ENCODE data around the gene OR1D2. TPM values are rescaled to one million over a fixed set of nuclear protein-coding genes. Genes with fewer than 3 reads are reported as not detected.
"Not testable (repeated sequence)": the region's sequence is repeated elsewhere in the genome, so short reads cannot be mapped to it uniquely, and the experiment has no call there.

The OR1D2 gene
- total RNA-seq = not detected

- no peaks in the 10 kb centered on the region for H3K27me3 ChIP-seq (ENCODE audit: control insufficient read depth in 3 of 3, insufficient read depth in 3 of 3, low read length in 3 of 3)
- H3K9me3 ChIP-seq (ENCODE audit: control insufficient read depth in 3 of 3, low read length in 3 of 3) = peaks cover 0 to 2% (median 0%) of the 10 kb centered on the region in 3 donors
- H3K4me3 ChIP-seq (ENCODE audit: low read length in 3 of 3) = no peak within 1 kb of the TSS
- H3K9ac ChIP-seq (ENCODE audit: low read depth in 1 of 3, low read length in 3 of 3) = no peak within 1 kb of the TSS
- H3K4me1 ChIP-seq (ENCODE audit: control insufficient read depth in 3 of 3, insufficient read depth in 3 of 3, low read length in 3 of 3) = no peaks in the 10 kb centered on the region
- H3K36me3 ChIP-seq (ENCODE audit: control insufficient read depth in 3 of 3, insufficient read depth in 3 of 3, low read length in 3 of 3) = no peaks in the 10 kb centered on the region
- H3K27ac ChIP-seq (ENCODE audit: low read depth, low read length) = no peak within 1 kb of the TSS
Observed at GRCh38 chr17:3104322-3104721, at the start of gene OR1D2. OR1D2 (minus strand) TSS chr17:3104422; CDS start chr17:3092996, 11,426 bp downstream.

DNA sequence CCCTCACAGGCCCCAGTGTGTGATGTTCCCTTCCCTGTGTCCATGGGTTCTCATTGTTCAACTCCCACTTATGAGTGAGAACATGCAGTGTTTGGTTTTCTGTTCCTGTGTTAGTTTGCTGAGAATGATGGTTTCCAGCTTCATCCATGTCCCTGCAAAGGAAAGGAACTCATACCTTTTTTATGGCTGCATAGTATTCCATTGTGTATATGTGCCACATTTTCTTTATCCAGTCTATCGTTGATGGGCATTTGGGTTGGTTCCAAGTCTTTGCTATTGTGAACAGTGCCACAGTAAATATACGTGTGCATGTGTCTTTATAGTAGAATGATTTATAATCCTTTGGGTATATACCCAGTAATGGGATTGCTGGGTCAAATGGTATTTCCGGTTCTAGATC, 33.3 kb upstream of the OR1D2 start:
- not testable (repeated sequence) for H3K27me3 ChIP-seq (ENCODE audit: control insufficient read depth in 3 of 3, insufficient read depth in 3 of 3, low read length in 3 of 3); H3K27ac ChIP-seq (ENCODE audit: low read depth, low read length); H3K36me3 ChIP-seq (ENCODE audit: control insufficient read depth in 3 of 3, insufficient read depth in 3 of 3, low read length in 3 of 3); H3K4me3 ChIP-seq (ENCODE audit: low read length in 3 of 3); H3K9me3 ChIP-seq (ENCODE audit: control insufficient read depth in 3 of 3, low read length in 3 of 3); H3K4me1 ChIP-seq (ENCODE audit: control insufficient read depth in 3 of 3, insufficient read depth in 3 of 3, low read length in 3 of 3); H3K9ac ChIP-seq (ENCODE audit: low read depth in 1 of 3, low read length in 3 of 3)

DNA sequence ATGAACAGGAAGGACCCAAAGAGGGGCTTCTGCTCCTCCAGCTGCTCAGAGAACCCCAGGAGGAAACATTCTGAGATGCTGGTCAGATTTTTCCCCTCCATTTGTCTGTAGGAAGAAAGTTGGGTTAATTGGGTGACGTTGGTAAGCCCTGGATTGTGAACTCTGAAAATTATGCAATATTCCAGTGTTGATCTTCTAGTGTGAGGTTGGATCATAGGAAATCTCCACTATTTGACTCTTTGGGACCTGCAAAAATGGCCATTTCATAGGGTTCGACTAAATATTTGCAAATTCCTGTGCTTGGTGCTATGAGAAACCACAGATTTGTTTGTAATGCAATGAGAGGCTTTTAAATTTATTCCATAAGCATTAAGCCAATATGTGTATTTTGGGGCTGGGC, 23.2 kb upstream of the OR1D2 start, which contains the start of gene OR1G1:
OR1G1 (minus strand) TSS at position 101 of the 400 bp plus-strand sequence; CDS start at position 101, 0 bp downstream.
- no peak within 1 kb of the TSS for H3K9ac ChIP-seq (ENCODE audit: low read depth in 1 of 3, low read length in 3 of 3)
- H3K27ac ChIP-seq (ENCODE audit: low read depth, low read length) = no peak within 1 kb of the TSS
- no peak within 1 kb of the TSS for H3K4me3 ChIP-seq (ENCODE audit: low read length in 3 of 3)
- H3K9me3 ChIP-seq (ENCODE audit: control insufficient read depth in 3 of 3, low read length in 3 of 3) = no peaks in the 10 kb centered on the region
- no peaks in the 10 kb centered on the region for H3K4me1 ChIP-seq (ENCODE audit: control insufficient read depth in 3 of 3, insufficient read depth in 3 of 3, low read length in 3 of 3)
- peaks cover 0 to 7% (median 6%) of the 10 kb centered on the region in 3 donors for H3K27me3 ChIP-seq (ENCODE audit: control insufficient read depth in 3 of 3, insufficient read depth in 3 of 3, low read length in 3 of 3)
- H3K36me3 ChIP-seq (ENCODE audit: control insufficient read depth in 3 of 3, insufficient read depth in 3 of 3, low read length in 3 of 3) = no peaks in the 10 kb centered on the region

DNA sequence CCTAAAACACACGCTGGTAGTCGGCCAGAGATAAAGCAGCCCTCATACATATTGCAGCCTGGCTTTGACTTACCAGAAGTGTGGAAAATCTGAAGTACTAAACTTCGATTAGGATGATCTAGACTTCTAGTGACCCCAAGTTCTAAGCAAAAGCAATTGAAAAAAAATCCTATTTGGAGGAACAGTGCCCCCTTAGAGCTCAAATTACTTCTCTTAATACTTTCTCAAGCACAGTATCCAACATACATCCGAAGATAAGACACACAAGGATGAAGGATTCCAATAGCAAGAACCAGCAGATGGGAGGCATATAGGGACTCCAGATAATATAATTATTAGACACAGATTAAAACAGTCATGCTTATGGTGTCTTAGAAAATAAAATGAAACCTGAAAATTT, 30.4 kb downstream of the OR1D2 start:
- H3K9ac ChIP-seq (ENCODE audit: low read depth in 1 of 3, low read length in 3 of 3); H3K4me1 ChIP-seq (ENCODE audit: control insufficient read depth in 3 of 3, insufficient read depth in 3 of 3, low read length in 3 of 3); H3K27ac ChIP-seq (ENCODE audit: low read depth, low read length); H3K36me3 ChIP-seq (ENCODE audit: control insufficient read depth in 3 of 3, insufficient read depth in 3 of 3, low read length in 3 of 3); H3K9me3 ChIP-seq (ENCODE audit: control insufficient read depth in 3 of 3, low read length in 3 of 3); H3K27me3 ChIP-seq (ENCODE audit: control insufficient read depth in 3 of 3, insufficient read depth in 3 of 3, low read length in 3 of 3); H3K4me3 ChIP-seq (ENCODE audit: low read length in 3 of 3): not testable (repeated sequence)

DNA sequence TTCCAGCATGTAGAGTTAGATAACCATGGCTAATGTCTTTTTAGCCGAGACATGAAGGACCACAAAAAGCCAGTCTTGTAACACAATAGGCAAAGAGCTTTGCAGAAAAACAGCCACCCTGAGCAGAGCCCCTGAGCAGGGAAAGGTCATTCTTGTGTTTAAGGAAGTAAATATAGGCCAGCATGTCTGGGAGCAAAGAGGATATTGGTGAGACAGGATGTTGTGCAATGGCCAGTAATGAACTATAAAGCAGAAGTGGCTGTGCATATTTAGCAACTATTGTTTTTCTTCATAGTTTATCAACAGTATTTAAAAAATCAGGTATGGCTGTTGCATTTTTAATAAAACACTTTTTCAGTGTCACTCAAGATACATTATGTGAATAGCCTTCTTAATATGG, 39.0 kb downstream of the OR1D2 start:
- H3K27ac ChIP-seq (ENCODE audit: low read depth, low read length); H3K9me3 ChIP-seq (ENCODE audit: control insufficient read depth in 3 of 3, low read length in 3 of 3); H3K9ac ChIP-seq (ENCODE audit: low read depth in 1 of 3, low read length in 3 of 3); H3K36me3 ChIP-seq (ENCODE audit: control insufficient read depth in 3 of 3, insufficient read depth in 3 of 3, low read length in 3 of 3); H3K27me3 ChIP-seq (ENCODE audit: control insufficient read depth in 3 of 3, insufficient read depth in 3 of 3, low read length in 3 of 3); H3K4me3 ChIP-seq (ENCODE audit: low read length in 3 of 3); H3K4me1 ChIP-seq (ENCODE audit: control insufficient read depth in 3 of 3, insufficient read depth in 3 of 3, low read length in 3 of 3): not testable (repeated sequence)

DNA sequence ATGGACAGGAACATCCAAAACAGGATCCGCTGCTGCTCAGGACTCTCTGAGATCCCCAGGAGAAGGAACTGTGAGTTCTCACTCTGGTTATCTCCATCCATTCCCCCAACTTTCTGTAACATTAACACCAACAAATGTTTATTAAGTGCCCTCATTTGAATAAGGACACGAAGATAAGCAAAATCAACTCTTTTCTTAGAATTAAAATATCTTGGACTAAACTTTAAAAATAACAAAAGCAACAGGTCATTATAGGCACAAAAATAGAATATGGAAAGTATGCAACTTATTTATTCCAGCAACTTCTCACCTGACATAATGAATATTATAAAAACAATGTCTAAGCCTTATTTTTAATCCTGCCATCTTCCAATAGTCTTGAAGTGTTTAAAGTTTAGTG, 40.7 kb downstream of the OR1D2 start, which contains the start of gene OR1D5:
OR1D5 (minus strand) TSS at position 101 of the 400 bp plus-strand sequence; CDS start at position 101, 0 bp downstream.
- H3K9ac ChIP-seq (ENCODE audit: low read depth in 1 of 3, low read length in 3 of 3); H3K27me3 ChIP-seq (ENCODE audit: control insufficient read depth in 3 of 3, insufficient read depth in 3 of 3, low read length in 3 of 3); H3K9me3 ChIP-seq (ENCODE audit: control insufficient read depth in 3 of 3, low read length in 3 of 3); H3K4me1 ChIP-seq (ENCODE audit: control insufficient read depth in 3 of 3, insufficient read depth in 3 of 3, low read length in 3 of 3); H3K4me3 ChIP-seq (ENCODE audit: low read length in 3 of 3); H3K27ac ChIP-seq (ENCODE audit: low read depth, low read length); H3K36me3 ChIP-seq (ENCODE audit: control insufficient read depth in 3 of 3, insufficient read depth in 3 of 3, low read length in 3 of 3): not testable (repeated sequence)

DNA sequence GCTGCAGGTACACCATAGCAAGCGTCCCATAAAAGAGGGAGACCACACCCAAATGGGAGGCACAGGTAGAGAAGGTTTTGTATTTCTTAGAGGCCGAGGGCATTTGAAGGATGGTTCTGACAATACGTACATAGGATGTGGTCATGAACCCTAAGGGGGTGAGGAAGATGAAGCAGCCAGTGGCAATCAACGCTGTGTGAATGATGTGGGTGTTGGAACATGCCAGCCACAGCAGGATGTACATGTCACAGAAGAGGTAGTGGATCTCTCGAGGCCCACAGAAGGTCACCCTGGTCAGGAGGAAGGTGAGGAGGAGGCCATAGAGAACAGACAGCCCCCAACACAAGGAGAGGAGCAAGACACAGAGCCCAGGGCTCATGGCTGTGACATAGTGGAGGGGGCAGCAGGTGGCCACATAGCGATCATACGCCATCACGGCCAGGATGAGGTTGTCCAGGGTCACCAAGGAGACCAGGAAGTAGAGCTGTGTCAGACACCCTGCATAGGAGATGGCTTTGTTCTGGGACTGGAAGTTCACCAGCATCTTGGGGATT, 41.3 kb downstream of the OR1D2 start:
- not testable (repeated sequence) for H3K4me1 ChIP-seq (ENCODE audit: control insufficient read depth in 3 of 3, insufficient read depth in 3 of 3, low read length in 3 of 3); H3K9me3 ChIP-seq (ENCODE audit: control insufficient read depth in 3 of 3, low read length in 3 of 3); H3K36me3 ChIP-seq (ENCODE audit: control insufficient read depth in 3 of 3, insufficient read depth in 3 of 3, low read length in 3 of 3); H3K4me3 ChIP-seq (ENCODE audit: low read length in 3 of 3); H3K9ac ChIP-seq (ENCODE audit: low read depth in 1 of 3, low read length in 3 of 3); H3K27ac ChIP-seq (ENCODE audit: low read depth, low read length); H3K27me3 ChIP-seq (ENCODE audit: control insufficient read depth in 3 of 3, insufficient read depth in 3 of 3, low read length in 3 of 3)

GRCh38 chr17:3054868-3055267, 49.4 kb downstream of the OR1D2 start:
- not testable (repeated sequence) for H3K27ac ChIP-seq (ENCODE audit: low read depth, low read length); H3K36me3 ChIP-seq (ENCODE audit: control insufficient read depth in 3 of 3, insufficient read depth in 3 of 3, low read length in 3 of 3); H3K27me3 ChIP-seq (ENCODE audit: control insufficient read depth in 3 of 3, insufficient read depth in 3 of 3, low read length in 3 of 3); H3K4me3 ChIP-seq (ENCODE audit: low read length in 3 of 3); H3K4me1 ChIP-seq (ENCODE audit: control insufficient read depth in 3 of 3, insufficient read depth in 3 of 3, low read length in 3 of 3); H3K9ac ChIP-seq (ENCODE audit: low read depth in 1 of 3, low read length in 3 of 3); H3K9me3 ChIP-seq (ENCODE audit: control insufficient read depth in 3 of 3, low read length in 3 of 3)

DNA sequence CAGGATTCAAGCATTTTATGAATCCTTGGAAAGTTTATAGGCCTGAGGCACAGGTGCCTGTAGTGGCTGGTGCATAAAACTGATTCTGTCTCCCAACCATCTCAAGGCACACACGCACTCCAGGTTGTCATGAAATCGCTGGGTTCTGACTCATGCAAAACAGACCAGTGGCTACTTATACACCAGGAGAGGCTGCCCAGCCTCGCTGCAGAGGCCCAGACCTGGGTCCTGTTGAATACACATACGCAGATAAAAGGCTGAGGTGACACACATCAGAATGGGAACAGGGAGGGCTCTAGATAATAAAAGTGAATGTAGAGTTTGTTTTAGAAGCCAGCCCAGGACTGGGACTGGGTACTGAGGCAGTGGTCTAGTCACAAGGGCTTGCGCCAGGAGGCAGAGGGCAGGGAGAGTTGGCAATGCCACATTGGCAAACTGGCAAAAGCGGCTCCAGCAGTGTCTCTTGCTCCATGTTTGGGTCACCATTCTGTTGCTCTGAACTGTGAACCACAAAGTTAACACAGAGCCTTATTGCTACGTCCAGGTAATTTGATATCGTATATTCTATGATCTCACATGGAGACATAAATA, 54.4 kb downstream of the OR1D2 start:
- Histone ChIP-seq H3K27ac (ENCODE audit: low read depth, low read length) (no peak overlapping the region), H3K9ac (ENCODE audit: low read depth in 1 of 3, low read length in 3 of 3) (no peak overlapping the region), H3K36me3 (ENCODE audit: control insufficient read depth in 3 of 3, insufficient read depth in 3 of 3, low read length in 3 of 3) (no peaks in the 10 kb centered on the region), H3K27me3 (ENCODE audit: control insufficient read depth in 3 of 3, insufficient read depth in 3 of 3, low read length in 3 of 3) (no peaks in the 10 kb centered on the region), H3K4me1 (ENCODE audit: control insufficient read depth in 3 of 3, insufficient read depth in 3 of 3, low read length in 3 of 3) (peaks cover 5 to 12% (median 8%) of the 10 kb centered on the region in 3 donors), H3K9me3 (ENCODE audit: control insufficient read depth in 3 of 3, low read length in 3 of 3) (no peaks in the 10 kb centered on the region), H3K4me3 (ENCODE audit: low read length in 3 of 3) (peak overlapping the region in 2 of 3 donors; percentile 1 to 88)

DNA sequence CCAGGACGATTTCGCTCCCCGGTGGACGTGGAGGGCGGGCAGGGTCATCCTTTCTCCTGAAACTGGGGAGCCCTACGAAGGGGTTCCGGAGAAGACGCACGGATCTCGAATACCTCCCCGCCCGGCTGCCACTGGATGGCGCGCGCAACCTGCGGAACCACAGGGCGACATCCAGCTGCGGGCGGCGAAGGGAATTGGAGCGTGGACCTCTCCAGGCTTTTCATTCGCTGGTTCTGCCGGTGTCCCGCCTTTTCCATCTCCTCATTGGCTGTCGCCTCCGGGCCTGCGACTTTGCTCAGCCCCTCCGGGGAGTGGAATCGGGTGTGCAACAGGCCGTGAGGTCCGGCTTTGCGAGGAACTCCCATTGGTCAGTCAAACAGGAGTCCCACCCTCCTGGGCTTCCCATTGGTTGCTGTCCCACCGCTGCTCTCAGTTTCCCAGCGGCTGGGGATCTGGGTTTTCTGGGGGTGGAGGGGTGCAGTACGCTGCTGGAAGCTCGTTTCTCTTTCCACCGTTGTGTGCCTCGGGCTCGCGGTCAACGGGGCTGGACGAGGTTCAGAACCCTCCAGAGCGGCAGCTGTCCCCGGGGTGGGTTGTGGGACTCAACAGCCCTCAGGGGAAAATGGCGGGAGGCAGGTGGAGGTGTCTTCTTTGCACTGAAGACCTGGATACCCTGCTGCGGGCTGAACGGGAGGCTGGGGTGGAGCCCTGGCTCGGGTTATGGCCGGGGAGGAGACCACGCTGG, 55.3 kb downstream of the OR1D2 start:
- H3K9ac ChIP-seq (ENCODE audit: low read depth in 1 of 3, low read length in 3 of 3) = peak overlapping the region; percentile 69 to 77 (median 76)

More for the DNA sequence above, 55.3 kb downstream of the OR1D2 start:
- peak overlapping the region; percentile 47 for H3K27ac ChIP-seq (ENCODE audit: low read depth, low read length)
- no peaks in the 10 kb centered on the region for H3K36me3 ChIP-seq (ENCODE audit: control insufficient read depth in 3 of 3, insufficient read depth in 3 of 3, low read length in 3 of 3)
- peaks cover 0 to 3% (median 0%) of the 10 kb centered on the region in 3 donors for H3K9me3 ChIP-seq (ENCODE audit: control insufficient read depth in 3 of 3, low read length in 3 of 3)
- peak overlapping the region; percentile 85 to 88 (median 87) for H3K4me3 ChIP-seq (ENCODE audit: low read length in 3 of 3)
- H3K27me3 ChIP-seq (ENCODE audit: control insufficient read depth in 3 of 3, insufficient read depth in 3 of 3, low read length in 3 of 3) = no peaks in the 10 kb centered on the region
- H3K4me1 ChIP-seq (ENCODE audit: control insufficient read depth in 3 of 3, insufficient read depth in 3 of 3, low read length in 3 of 3) = peaks cover 5 to 12% (median 8%) of the 10 kb centered on the region in 3 donors

Measured in skeletal muscle tissue (tissue), 4 donors.